Thoracic aorta (tissue), 2 donors: ENCODE measurements around the gene TTC39B. TPM values are rescaled to one million over a fixed set of nuclear protein-coding genes. Genes with fewer than 3 reads are reported as not detected.
A peak's percentile ranks its signal among the peaks of the same experiment; 100 is the strongest.

ENCODE experiments used
- ATAC-seq: fragments of 150-250 bp; one replicate; pipeline ENCODE4 v1.8.0; 2017; ENCODE audit warnings: low read depth; ENCODE audit not compliant: insufficient number of reproducible peaks, low FRiP score
- DNase-seq: peaks from one replicate; pipeline ENCODE4 v3.0.0-alpha.2; 2020; ENCODE audit warnings: low spot score
- H3K27ac ChIP-seq, 2 donors: fragments of 200-600 bp; sonication (generic); 1 replicate in 1 of 2; 2 replicates in 1 of 2; pipeline ENCODE4 v1.5.1; 2016; ENCODE audit warnings: mild to moderate bottlenecking in 2 of 2, moderate library complexity in 2 of 2
- H3K27me3 ChIP-seq: fragments of 200-600 bp; sonication (generic); replicated peaks from 2 replicates; pipeline ENCODE4 v1.6.0; 2016; ENCODE audit warnings: mild to moderate bottlenecking; ENCODE audit not compliant: insufficient read depth
- H3K36me3 ChIP-seq: fragments of 200-600 bp; sonication (generic); one replicate; pipeline ENCODE4 v1.5.1; 2016
- H3K4me1 ChIP-seq, 2 donors: fragments of 200-600 bp; sonication (generic); 1 replicate in 1 of 2; 2 replicates in 1 of 2; pipeline versions ENCODE4 v1.5.1 to v1.6.0; 2016; ENCODE audit warnings: low read depth in 2 of 2, mild to moderate bottlenecking in 1 of 2; ENCODE audit not compliant: control insufficient read depth in 1 of 2
- H3K4me3 ChIP-seq: fragments of 200-600 bp; sonication (generic); 2 replicates; pipeline ENCODE4 v1.5.1; 2016; ENCODE audit warnings: mild to moderate bottlenecking
- H3K9me3 ChIP-seq: fragments of 200-600 bp; sonication (generic); 2 replicates; pipeline ENCODE4 v1.5.1; 2016
- CTCF ChIP-seq: fragments of 200-600 bp; sonication (generic); IDR thresholded peaks from one replicate; pipeline ENCODE4 v1.5.1; 2019; ENCODE audit warnings: antibody characterized with exemption
- total RNA-seq, 2 donors: library from RNA; depleted of rRNA; stranded (reverse); fragments of >200 nt; gene quantifications; one replicate each; pipeline versions ENCODE4 v1.1.0 to v1.2.3, GENCODE V29; 2016

The TTC39B gene
- total RNA-seq, 2 donors from 2014 or later = 24.2 to 46.7 TPM

GRCh38 chr9:15310107-15310850, 3.3 kb upstream of the TTC39B start:
- no peak for TF ChIP-seq CTCF
- Histone ChIP-seq H3K4me3 (no peak overlapping the region), H3K27ac (no peak overlapping the region), H3K36me3 (no peaks in the 10 kb centered on the region), H3K27me3 (no peaks in the 10 kb centered on the region), H3K4me1 (peaks cover 5 to 13% of the 10 kb centered on the region in 2 donors), H3K9me3 (no peaks in the 10 kb centered on the region)
- ATAC-seq (no peak), DNase-seq (no peak)

GRCh38 chr9:15308511-15308910, 1.5 kb upstream of the TTC39B start:
- DNase-seq (no peak), ATAC-seq (no peak)
- Histone ChIP-seq H3K4me3 (no peak overlapping the region), H3K9me3 (no peaks in the 10 kb centered on the region), H3K27ac (no peak overlapping the region), H3K4me1 (peaks cover 15 to 24% of the 10 kb centered on the region in 2 donors), H3K36me3 (no peaks in the 10 kb centered on the region), H3K27me3 (no peaks in the 10 kb centered on the region)
- no peak for TF ChIP-seq CTCF

DNA sequence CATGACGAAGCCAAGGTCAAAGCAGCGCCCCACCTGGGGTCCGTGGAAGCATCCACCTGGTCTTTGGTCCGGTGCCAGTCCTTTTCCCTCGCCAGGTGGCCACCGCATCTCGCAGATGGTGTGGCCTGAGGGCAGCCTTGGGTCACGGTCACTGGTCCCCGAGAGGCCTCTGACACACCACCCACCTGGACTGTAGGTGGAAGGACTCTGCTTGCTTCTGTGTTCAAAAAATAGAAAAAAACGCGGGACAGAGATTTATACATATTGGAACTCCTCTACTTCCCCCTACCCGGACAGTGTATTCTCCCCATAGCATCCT, 466 bp upstream of the TTC39B start:
- no peak for ATAC-seq
- Histone ChIP-seq H3K27ac (peak overlapping the region; percentile 58 to 94), H3K4me1 (peaks cover 15 to 24% of the 10 kb centered on the region in 2 donors), H3K36me3 (no peaks in the 10 kb centered on the region), H3K27me3 (no peaks in the 10 kb centered on the region), H3K4me3 (peak overlapping the region; percentile 100), H3K9me3 (no peaks in the 10 kb centered on the region)
- DNase-seq = no peak
- no peak for TF ChIP-seq CTCF

- no peak for TF ChIP-seq CTCF
- H3K4me3 ChIP-seq = peak overlapping the region; percentile 100
- H3K27me3 ChIP-seq = no peaks in the 10 kb centered on the region
- no peaks in the 10 kb centered on the region for H3K9me3 ChIP-seq
- ATAC-seq (peak; percentile 27), DNase-seq (peak; percentile 20)
- H3K27ac ChIP-seq = peak overlapping the region; percentile 87 to 94
- H3K36me3 ChIP-seq = no peaks in the 10 kb centered on the region
- peaks cover 15 to 24% of the 10 kb centered on the region in 2 donors for H3K4me1 ChIP-seq
Measured at GRCh38 chr9:15306068-15306756, 804 bp downstream of the TTC39B start.

- peaks cover 15 to 30% of the 10 kb centered on the region in 2 donors for H3K4me1 ChIP-seq
- no peaks in the 10 kb centered on the region for H3K36me3 ChIP-seq
- DNase-seq (no peak), ATAC-seq (no peak)
- peak overlapping the region; percentile 100 for H3K4me3 ChIP-seq
- no peak for TF ChIP-seq CTCF
- no peaks in the 10 kb centered on the region for H3K27me3 ChIP-seq
- H3K27ac ChIP-seq = peak overlapping the region; percentile 87 to 94
- H3K9me3 ChIP-seq = no peaks in the 10 kb centered on the region
Measured at GRCh38 chr9:15305470-15305869, 1.5 kb downstream of the TTC39B start.
